CD8-positive, alpha-beta memory T cell (primary cell): ENCODE results near the gene CDKN2AIPNL. TPM values are rescaled to one million over a fixed set of nuclear protein-coding genes. Genes with fewer than 3 reads are reported as not detected.
"Not testable (repeated sequence)": the region's sequence is repeated elsewhere in the genome, so short reads cannot be mapped to it uniquely, and the experiment has no call there.

Experiments used
- CTCF ChIA-PET: fragments of 350-600 bp; sonication (Branson Sonifier 250); formaldehyde crosslinking; loops from one replicate; lab custom pipeline; 2021; ENCODE audit warnings: antibody characterized with exemption; lab: Charles Lee
- POLR2A ChIA-PET: fragments of 350-600 bp; sonication (Branson Sonifier 250); formaldehyde crosslinking; loops from one replicate; lab custom pipeline; 2021; ENCODE audit warnings: antibody characterized with exemption; lab: Charles Lee
- DNase-seq, 5 donors: peaks; one replicate each; pipeline versions ENCODE4 v3.0.0 to v3.0.0-alpha.2; 2020 to 2022; ENCODE audit warnings: mixed read lengths in 1 of 5
- H3K27ac ChIP-seq: one replicate; pipeline ENCODE4 v1.7.0; 2013; ENCODE audit warnings: low read depth, mild to moderate bottlenecking, low read length, moderate library complexity
- H3K27me3 ChIP-seq: 2 replicates; pipeline ENCODE4 v1.7.0; 2013; ENCODE audit warnings: low read length, mild to moderate bottlenecking; ENCODE audit not compliant: insufficient read depth, poor library complexity, severe bottlenecking
- H3K36me3 ChIP-seq: 2 replicates; pipeline ENCODE4 v1.7.0; 2013; ENCODE audit warnings: mild to moderate bottlenecking, low read length, moderate library complexity; ENCODE audit not compliant: insufficient read depth
- H3K4me1 ChIP-seq: 2 replicates; pipeline ENCODE4 v1.7.0; 2013; ENCODE audit warnings: mild to moderate bottlenecking, low read length, moderate library complexity; ENCODE audit not compliant: insufficient read depth
- H3K4me3 ChIP-seq: 2 replicates; pipeline ENCODE4 v1.7.0; 2013; ENCODE audit warnings: mild to moderate bottlenecking, low read length
- H3K9me3 ChIP-seq: 2 replicates; pipeline ENCODE4 v1.7.0; 2013; ENCODE audit warnings: mild to moderate bottlenecking, low read length
- H3K27ac Mint-ChIP-seq, 8 donors: one replicate each; pipeline ENCODE4 v1.8.0; 2020 to 2021; ENCODE audit warnings: mixed read lengths in 8 of 8, mild to moderate bottlenecking in 6 of 8, inconsistent platforms in 3 of 8, moderate library complexity in 3 of 8
- H3K27me3 Mint-ChIP-seq, 2 donors: one replicate each; pipeline ENCODE4 v1.8.0; 2020 to 2021; ENCODE audit warnings: mixed read lengths in 2 of 2, mild to moderate bottlenecking in 1 of 2, moderate library complexity in 1 of 2
- H3K36me3 Mint-ChIP-seq, 3 donors: one replicate each; pipeline ENCODE4 v1.8.0; 2020 to 2021; ENCODE audit warnings: mixed read lengths in 3 of 3, inconsistent platforms in 1 of 3, mild to moderate bottlenecking in 1 of 3
- H3K4me1 Mint-ChIP-seq, 3 donors: one replicate each; pipeline ENCODE4 v1.8.0; 2020 to 2021; ENCODE audit warnings: mixed read lengths in 3 of 3, inconsistent platforms in 1 of 3, mild to moderate bottlenecking in 1 of 3
- H3K4me3 Mint-ChIP-seq, 7 donors: one replicate each; pipeline ENCODE4 v1.8.0; 2020 to 2021; ENCODE audit warnings: mixed read lengths in 7 of 7, mild to moderate bottlenecking in 6 of 7, moderate library complexity in 4 of 7, inconsistent platforms in 2 of 7
- H3K9me3 Mint-ChIP-seq, 5 donors: one replicate each; pipeline ENCODE4 v1.8.0; 2020 to 2022; ENCODE audit warnings: mixed read lengths in 5 of 5, mild to moderate bottlenecking in 3 of 5, moderate library complexity in 2 of 5, inconsistent platforms in 1 of 5
- polyA plus RNA-seq: library from polyadenylated mRNA; unstranded; fragments of 300-500 nt; fragmentation: Illumina TruSeq; gene quantifications from one replicate; pipeline ENCODE4 v1.2.3, GENCODE V29; 2021
- total RNA-seq, 2 experiments: library from RNA; stranded (reverse); gene quantifications; one replicate each; pipeline ENCODE4 v1.2.3, GENCODE V29; 2021

Gene CDKN2AIPNL
- total and polyA plus RNA-seq, 3 experiments from 2014 or later, result 29.6 to 42.2 (median 42.1) TPM

GRCh38 chr5:134423376-134423775 is 11.7 kb upstream of the CDKN2AIPNL start:
- POLR2A ChIA-PET, result no interaction called here
- peaks cover 0 to 2% (median 0%) of the 10 kb centered on the region in 5 donors for H3K9me3 Mint-ChIP-seq
- H3K4me3 Mint-ChIP-seq, result no peak overlapping the region

GRCh38 chr5:134422791-134423365 is 11.2 kb upstream of the CDKN2AIPNL start:
- ChIA-PET CTCF (no interaction called here), POLR2A (no interaction called here)
- Histone ChIP-seq H3K36me3 (no peaks in the 10 kb centered on the region), H3K27me3 (no peaks in the 10 kb centered on the region), H3K4me3 (no peak overlapping the region), H3K4me1 (no peaks in the 10 kb centered on the region), H3K9me3 (no peaks in the 10 kb centered on the region), H3K27ac (no peak overlapping the region)
- Mint-ChIP-seq H3K27me3 (peaks cover 4 to 9% of the 10 kb centered on the region in 2 donors), H3K27ac (no peak overlapping the region), H3K9me3 (peaks cover 0 to 2% (median 0%) of the 10 kb centered on the region in 5 donors), H3K4me3 (no peak overlapping the region), H3K36me3 (no peaks in the 10 kb centered on the region), H3K4me1 (no peaks in the 10 kb centered on the region)
- no peak for DNase-seq

More at GRCh38 chr5:134423376-134423775, 11.7 kb upstream of the CDKN2AIPNL start:
- DNase-seq, result no peak
- H3K36me3 ChIP-seq, result no peaks in the 10 kb centered on the region
- H3K4me1 ChIP-seq, result no peaks in the 10 kb centered on the region
- H3K4me1 Mint-ChIP-seq, result no peaks in the 10 kb centered on the region
- H3K9me3 ChIP-seq, result no peaks in the 10 kb centered on the region
- H3K27me3 Mint-ChIP-seq, result peaks cover 4 to 9% of the 10 kb centered on the region in 2 donors
- CTCF ChIA-PET, result no interaction called here
- no peaks in the 10 kb centered on the region for H3K27me3 ChIP-seq
- no peaks in the 10 kb centered on the region for H3K36me3 Mint-ChIP-seq
- H3K27ac ChIP-seq, result no peak overlapping the region
- no peak overlapping the region for H3K4me3 ChIP-seq
- no peak overlapping the region for H3K27ac Mint-ChIP-seq

GRCh38 chr5:134421038-134421437 is 9.4 kb upstream of the CDKN2AIPNL start:
- CTCF ChIA-PET, result interaction anchor here (1.6 kb wide), 1 partner anchor 10 kb away, joined by 4 read pairs; the partner anchor contains the start of gene CDKN2AIPNL
- POLR2A ChIA-PET, H3K9me3 ChIP-seq, H3K36me3 Mint-ChIP-seq, H3K4me1 ChIP-seq, DNase-seq, H3K27ac ChIP-seq, H3K4me3 ChIP-seq, H3K4me3 Mint-ChIP-seq, H3K27me3 ChIP-seq, H3K27ac Mint-ChIP-seq, H3K36me3 ChIP-seq, H3K4me1 Mint-ChIP-seq, H3K9me3 Mint-ChIP-seq, H3K27me3 Mint-ChIP-seq: not testable (repeated sequence)

- Histone ChIP-seq H3K27me3 (no peaks in the 10 kb centered on the region), H3K4me1 (no peaks in the 10 kb centered on the region), H3K36me3 (no peaks in the 10 kb centered on the region), H3K4me3 (no peak overlapping the region), H3K9me3 (no peaks in the 10 kb centered on the region), H3K27ac (no peak overlapping the region)
- peaks cover 2 to 9% of the 10 kb centered on the region in 2 donors for H3K27me3 Mint-ChIP-seq
- ChIA-PET CTCF (interaction anchor here (1.6 kb wide), 1 partner anchor 9 kb away, joined by 4 read pairs; the partner anchor contains the start of gene CDKN2AIPNL), POLR2A (no interaction called here)
- DNase-seq, result no peak
- peak overlapping the region in 1 of 7 donors; percentile 56 for H3K4me3 Mint-ChIP-seq
- H3K9me3 Mint-ChIP-seq, result peaks cover 0 to 2% (median 0%) of the 10 kb centered on the region in 5 donors
- no peaks in the 10 kb centered on the region for H3K36me3 Mint-ChIP-seq
- H3K27ac Mint-ChIP-seq, result no peak overlapping the region
- no peaks in the 10 kb centered on the region for H3K4me1 Mint-ChIP-seq
These were observed 8.7 kb upstream of the CDKN2AIPNL start for GRCh38 chr5:134420343-134420742.

GRCh38 chr5:134418958-134419357 is 7.3 kb upstream of the CDKN2AIPNL start:
- Mint-ChIP-seq H3K9me3 (peaks cover 0 to 2% (median 0%) of the 10 kb centered on the region in 5 donors), H3K4me1 (no peaks in the 10 kb centered on the region), H3K27ac (no peak overlapping the region), H3K4me3 (no peak overlapping the region), H3K36me3 (no peaks in the 10 kb centered on the region), H3K27me3 (peaks cover 2 to 4% of the 10 kb centered on the region in 2 donors)
- H3K4me1 ChIP-seq, result no peaks in the 10 kb centered on the region
- no peak overlapping the region for H3K4me3 ChIP-seq
- no peaks in the 10 kb centered on the region for H3K27me3 ChIP-seq
- ChIA-PET CTCF (interaction anchor here (2.7 kb wide), 1 partner anchor 108 kb away, joined by 14 read pairs; the partner anchor contains the start of gene JADE2), POLR2A (no interaction called here)
- H3K36me3 ChIP-seq, result no peaks in the 10 kb centered on the region
- DNase-seq, result no peak
- no peak overlapping the region for H3K27ac ChIP-seq
- H3K9me3 ChIP-seq, result no peaks in the 10 kb centered on the region

- CTCF ChIA-PET, result interaction anchor here (0.8 to 2.7 kb wide), 2 partner anchors 109 to 160 kb away, joined by 3 to 14 read pairs; partner anchors contain the start of gene JADE2
- H3K4me3 Mint-ChIP-seq, result no peak overlapping the region
- POLR2A ChIA-PET, result interaction anchor here (0.7 kb wide), 1 partner anchor 108 kb away, joined by 3 read pairs; no protein-coding TSS in a partner anchor
- H3K27ac ChIP-seq, result no peak overlapping the region
- no peak overlapping the region for H3K4me3 ChIP-seq
- H3K27me3 Mint-ChIP-seq, result peaks cover 2 to 4% of the 10 kb centered on the region in 2 donors
- H3K36me3 ChIP-seq, result no peaks in the 10 kb centered on the region
- peak overlapping the region in 1 of 8 donors; percentile 6 for H3K27ac Mint-ChIP-seq
- H3K27me3 ChIP-seq, result no peaks in the 10 kb centered on the region
- peaks cover 0 to 7% (median 6%) of the 10 kb centered on the region in 3 donors for H3K4me1 Mint-ChIP-seq
- H3K36me3 Mint-ChIP-seq, result no peaks in the 10 kb centered on the region
- DNase-seq, result no peak
- H3K9me3 Mint-ChIP-seq, result peaks cover 0 to 2% (median 0%) of the 10 kb centered on the region in 5 donors
- H3K9me3 ChIP-seq, result no peaks in the 10 kb centered on the region
- H3K4me1 ChIP-seq, result peaks cover under 1% of the 10 kb centered on the region
These were observed 6.0 kb upstream of the CDKN2AIPNL start for GRCh38 chr5:134417707-134418106.

GRCh38 chr5:134413046-134413445 is 1.4 kb upstream of the CDKN2AIPNL start:
- Histone ChIP-seq H3K9me3 (no peaks in the 10 kb centered on the region), H3K4me1 (peaks cover 27% of the 10 kb centered on the region), H3K27me3 (no peaks in the 10 kb centered on the region), H3K4me3 (no peak overlapping the region), H3K27ac (no peak overlapping the region), H3K36me3 (no peaks in the 10 kb centered on the region)
- DNase-seq, result no peak
- Mint-ChIP-seq H3K4me1 (peaks cover 29 to 48% (median 43%) of the 10 kb centered on the region in 3 donors), H3K9me3 (no peaks in the 10 kb centered on the region), H3K36me3 (peaks cover 0 to 16% (median 0%) of the 10 kb centered on the region in 3 donors), H3K4me3 (peak overlapping the region; percentile 44 to 92 (median 54)), H3K27me3 (peaks cover 0 to 2% of the 10 kb centered on the region in 2 donors), H3K27ac (peak overlapping the region in 5 of 8 donors; percentile 39 to 93 (median 58))
- POLR2A ChIA-PET, result interaction anchor here (4.7 kb wide), 1 partner anchor 113 kb away, joined by 67 read pairs; the partner anchor contains the start of gene JADE2
- CTCF ChIA-PET, result interaction anchor here (1.2 to 2.6 kb wide), 6 partner anchors 90 to 174 kb away, joined by 3 to 10 read pairs (median 6); no protein-coding TSS in a partner anchor

- Mint-ChIP-seq H3K4me3 (peak overlapping the region; percentile 91 to 97 (median 92)), H3K9me3 (no peaks in the 10 kb centered on the region), H3K27me3 (peaks cover 0 to 2% of the 10 kb centered on the region in 2 donors), H3K36me3 (peaks cover 0 to 25% (median 2%) of the 10 kb centered on the region in 3 donors), H3K27ac (peak overlapping the region; percentile 75 to 98 (median 90)), H3K4me1 (peaks cover 29 to 56% (median 49%) of the 10 kb centered on the region in 3 donors)
- Histone ChIP-seq H3K4me3 (peak overlapping the region; percentile 90), H3K27me3 (no peaks in the 10 kb centered on the region), H3K9me3 (no peaks in the 10 kb centered on the region), H3K36me3 (no peaks in the 10 kb centered on the region), H3K27ac (peak overlapping the region; percentile 81), H3K4me1 (peaks cover 27% of the 10 kb centered on the region)
- DNase-seq, result no peak
- POLR2A ChIA-PET, result interaction anchor here (0.8 to 4.7 kb wide), 7 partner anchors 15 to 184 kb away, joined by 3 to 67 read pairs (median 3); partner anchors contain the start of genes JADE2 and UBE2B
- CTCF ChIA-PET, result interaction anchor here (0.7 to 2.6 kb wide), 31 partner anchors 9 to 347 kb away, joined by 3 to 24 read pairs (median 5); partner anchors contain the start of genes CAMLG, DDX46, PPP2CA and UBE2B
These were observed 494 bp downstream of the CDKN2AIPNL start for GRCh38 chr5:134411228-134411545.
